Hepatocyte (in vitro differentiated cells): ENCODE results near the gene UBAP2. TPM values are rescaled to one million over a fixed set of nuclear protein-coding genes. Genes with fewer than 3 reads are reported as not detected.
A peak's percentile ranks its signal among the peaks of the same experiment; 100 is the strongest.

Experiments used
- DNase-seq: peaks from one replicate; pipeline ENCODE4 v3.0.0-alpha.2; 2016; ENCODE audit warnings: low spot score
- H2AFZ ChIP-seq: fragments of 200-600 bp; sonication (generic); 2 replicates; pipeline ENCODE4 v1.6.0; 2016; ENCODE audit warnings: antibody characterized with exemption, mild to moderate bottlenecking
- H3K27ac ChIP-seq: fragments of 200-600 bp; sonication (generic); 2 replicates; pipeline ENCODE4 v1.5.1; 2016; ENCODE audit warnings: mild to moderate bottlenecking
- H3K27me3 ChIP-seq: fragments of 200-600 bp; sonication (generic); 2 replicates; pipeline ENCODE4 v1.6.1; 2016
- H3K36me3 ChIP-seq: fragments of 200-600 bp; sonication (generic); replicated peaks from 2 replicates; pipeline ENCODE4 v1.5.1; 2016; ENCODE audit warnings: low read depth; ENCODE audit not compliant: insufficient read depth
- H3K4me1 ChIP-seq: fragments of 200-600 bp; sonication (generic); 2 replicates; pipeline ENCODE4 v1.5.1; 2016; ENCODE audit warnings: mild to moderate bottlenecking, moderate library complexity; ENCODE audit not compliant: insufficient read depth
- H3K4me2 ChIP-seq: fragments of 200-600 bp; sonication (generic); 2 replicates; pipeline ENCODE4 v1.6.0; 2016
- H3K4me3 ChIP-seq: fragments of 200-600 bp; sonication (generic); 2 replicates; pipeline ENCODE4 v1.5.1; 2016; ENCODE audit warnings: mild to moderate bottlenecking
- H3K79me2 ChIP-seq: fragments of 200-600 bp; sonication (generic); 2 replicates; pipeline ENCODE4 v1.6.0; 2017; ENCODE audit warnings: mild to moderate bottlenecking
- H3K9me2 ChIP-seq: fragments of 200-600 bp; sonication (generic); replicated peaks from 2 replicates; pipeline ENCODE4 v1.6.0; 2017; ENCODE audit warnings: mild to moderate bottlenecking; ENCODE audit not compliant: insufficient read depth
- H3K9me3 ChIP-seq: fragments of 200-600 bp; sonication (generic); 2 replicates; pipeline ENCODE4 v1.5.1; 2016; ENCODE audit warnings: low read depth, mild to moderate bottlenecking
- H4K20me1 ChIP-seq: fragments of 200-600 bp; sonication (generic); 2 replicates; pipeline ENCODE4 v1.6.0; 2016; ENCODE audit warnings: mild to moderate bottlenecking; ENCODE audit not compliant: insufficient read depth, poor library complexity, severe bottlenecking
- EZH2 ChIP-seq: fragments of 200-600 bp; sonication (generic); IDR thresholded peaks from 2 replicates; pipeline ENCODE4 v1.6.1; 2016; ENCODE audit warnings: antibody characterized with exemption, mild to moderate bottlenecking, borderline replicate concordance
- EZH2phosphoT487 ChIP-seq: fragments of 200-600 bp; sonication (generic); IDR thresholded peaks from one replicate; pipeline ENCODE4 v1.6.1; 2018; ENCODE audit warnings: antibody characterized with exemption, mild to moderate bottlenecking, low read depth, moderate library complexity; ENCODE audit not compliant: unreplicated experiment, severe bottlenecking
- WGBS: methylation state at CpG from one replicate; pipeline ENCODE4 v1.1.6; 2016; ENCODE audit warnings: low lambda C conversion rate; ENCODE audit errors: missing lambda C conversion rate; 5-methylcytosine and 5-hydroxymethylcytosine counted together
- polyA plus RNA-seq: library from polyadenylated mRNA; unstranded; fragments of >200 nt; fragmentation: Nextera tagmentation; extraction: Ambion mirVana; gene quantifications from 2 replicates; pipeline ENCODE4 v1.2.1, GENCODE V29; 2016
- small RNA-seq: library from RNA; depleted of rRNA; stranded (forward); fragments of <200 nt; gene quantifications from one replicate; pipeline ENCODE3, GENCODE V24; 2014
- total RNA-seq: library from RNA; depleted of rRNA; stranded (reverse); fragments of >200 nt; gene quantifications from 2 replicates; pipeline ENCODE4 v1.2.3, GENCODE V29; 2014
- TF ChIP-seq, protein P1 (sequence below): fragments of 200-600 bp; sonication (generic); IDR thresholded peaks from 2 replicates; pipeline ENCODE4 v1.5.1; 2016; ENCODE audit warnings: antibody characterized with exemption, mild to moderate bottlenecking; ENCODE audit not compliant: poor library complexity

Gene UBAP2
- total and polyA plus RNA-seq, 2 experiments from 2014 or later = 22.4 to 24.9 TPM

DNA sequence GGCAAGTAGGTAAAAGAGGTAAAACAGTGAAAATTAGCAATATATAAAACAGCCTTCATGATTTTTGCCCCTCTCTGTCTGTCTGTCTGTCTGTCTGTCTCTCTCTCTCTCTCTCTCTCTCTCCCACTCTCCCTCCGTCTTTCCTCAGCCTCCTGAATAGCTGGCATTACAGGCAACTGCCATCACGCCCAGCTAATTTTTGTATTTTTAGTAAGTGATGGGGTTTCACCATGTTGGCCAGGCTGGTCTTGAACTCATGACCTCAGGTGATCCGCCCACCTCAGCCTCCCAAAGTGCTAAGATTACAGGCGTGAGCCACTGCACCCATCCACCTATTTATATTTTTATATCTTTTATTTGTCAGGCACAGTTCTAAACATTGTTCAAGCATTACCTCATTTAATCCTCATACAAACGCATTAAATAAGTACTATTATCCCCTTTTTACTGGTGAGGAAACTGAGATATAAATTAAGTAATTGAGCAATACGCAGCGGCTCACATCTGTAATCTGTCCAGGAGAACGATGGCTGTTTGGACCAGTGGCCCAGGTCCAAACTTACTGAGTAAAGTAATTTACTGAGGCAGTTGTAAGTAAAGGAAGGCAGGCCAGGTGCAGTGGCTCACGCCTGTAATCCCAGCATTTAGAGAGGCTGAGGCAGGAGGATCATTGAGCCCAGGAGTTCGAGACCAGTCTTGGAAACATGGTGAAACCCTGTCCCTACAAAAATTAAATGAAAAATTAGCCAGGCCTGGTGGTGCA lies 170.8 kb downstream of the UBAP2 start:
- no peak for DNase-seq
- no peak overlapping the region for H3K27ac ChIP-seq
- TF ChIP-seq EZH2 = no peak
- TF ChIP-seq, protein P1, sequence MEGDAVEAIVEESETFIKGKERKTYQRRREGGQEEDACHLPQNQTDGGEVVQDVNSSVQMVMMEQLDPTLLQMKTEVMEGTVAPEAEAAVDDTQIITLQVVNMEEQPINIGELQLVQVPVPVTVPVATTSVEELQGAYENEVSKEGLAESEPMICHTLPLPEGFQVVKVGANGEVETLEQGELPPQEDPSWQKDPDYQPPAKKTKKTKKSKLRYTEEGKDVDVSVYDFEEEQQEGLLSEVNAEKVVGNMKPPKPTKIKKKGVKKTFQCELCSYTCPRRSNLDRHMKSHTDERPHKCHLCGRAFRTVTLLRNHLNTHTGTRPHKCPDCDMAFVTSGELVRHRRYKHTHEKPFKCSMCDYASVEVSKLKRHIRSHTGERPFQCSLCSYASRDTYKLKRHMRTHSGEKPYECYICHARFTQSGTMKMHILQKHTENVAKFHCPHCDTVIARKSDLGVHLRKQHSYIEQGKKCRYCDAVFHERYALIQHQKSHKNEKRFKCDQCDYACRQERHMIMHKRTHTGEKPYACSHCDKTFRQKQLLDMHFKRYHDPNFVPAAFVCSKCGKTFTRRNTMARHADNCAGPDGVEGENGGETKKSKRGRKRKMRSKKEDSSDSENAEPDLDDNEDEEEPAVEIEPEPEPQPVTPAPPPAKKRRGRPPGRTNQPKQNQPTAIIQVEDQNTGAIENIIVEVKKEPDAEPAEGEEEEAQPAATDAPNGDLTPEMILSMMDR = no peak
- no peak for TF ChIP-seq EZH2phosphoT487
- H3K27me3 ChIP-seq = no peaks in the 10 kb centered on the region
- no peaks in the 10 kb centered on the region for H3K36me3 ChIP-seq
- peaks cover 7% of the 10 kb centered on the region for H3K4me1 ChIP-seq
- peaks cover 99% of the 10 kb centered on the region for H4K20me1 ChIP-seq
- WGBS = 89% methylated on average over 10 of the region's 10 CpGs
- no peaks in the 10 kb centered on the region for H3K9me3 ChIP-seq
- peaks cover 100% of the 10 kb centered on the region for H3K79me2 ChIP-seq
- H2AFZ ChIP-seq = no peak overlapping the region
- H3K9me2 ChIP-seq = no peaks in the 10 kb centered on the region
- H3K4me2 ChIP-seq = no peak overlapping the region
- H3K4me3 ChIP-seq = no peak overlapping the region

Small RNA genes lying within 50 kb of the gene (small RNA-seq; reads per million reads assigned to genes)
- 0.19 reads per million for gene RN7SKP114
- gene SNORD121A = 264 reads per million, percentile 98 among the genes with 10 or more reads in this experiment
- not detected for gene SNORD121B

Other genes with a start within 250 kb of the UBAP2 start
- gene UBE2R2, start 231.7 kb downstream of the UBAP2 start, total RNA-seq = 41.2 and 41.4 TPM in 2 replicates
- gene UBE2R2, start 231.7 kb downstream of the UBAP2 start, polyA plus RNA-seq = 36.3 and 39.8 TPM in 2 replicates
- gene DCAF12, start 77.8 kb upstream of the UBAP2 start, total RNA-seq = 34.8 and 43.3 TPM in 2 replicates
- 23.9 and 28.6 TPM in 2 replicates for gene DCAF12, start 77.8 kb upstream of the UBAP2 start, polyA plus RNA-seq
- gene UBAP1, start 130.2 kb upstream of the UBAP2 start, total RNA-seq = 38.0 and 49.6 TPM in 2 replicates
- 43.2 and 49.7 TPM in 2 replicates for gene UBAP1, start 130.2 kb upstream of the UBAP2 start, polyA plus RNA-seq